Measurements from ENCODE around the gene NCAM1. TPM values are rescaled to one million over a fixed set of nuclear protein-coding genes. Genes with fewer than 3 reads are reported as not detected.

The NCAM1 gene
- total RNA-seq, 1 donor from 2014 or later = 33.6 TPM

DNA sequence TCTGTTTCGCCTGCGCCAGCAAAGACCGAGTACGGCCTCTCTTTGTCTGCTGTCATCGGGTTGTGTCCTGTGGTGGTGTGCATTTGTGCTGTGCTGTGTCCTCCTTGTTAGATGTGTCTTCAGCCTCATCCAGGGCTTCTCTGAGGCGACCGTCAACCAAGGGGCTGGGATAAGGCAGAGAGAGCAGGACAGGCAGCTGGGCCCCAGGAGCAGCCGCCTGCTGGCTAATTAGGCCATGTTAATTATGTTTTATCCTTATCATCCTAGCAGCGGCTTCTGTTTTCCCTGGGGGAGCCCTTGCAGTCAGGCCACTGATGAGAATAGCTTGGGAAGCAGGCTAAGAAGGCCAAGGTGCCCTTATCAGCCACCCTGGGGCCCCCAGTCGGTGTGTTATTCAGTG is 312.5 kb downstream of the NCAM1 start:
- Histone ChIP-seq H3K4me1 (no peaks in the 10 kb centered on the region), H3K36me3 (no peaks in the 10 kb centered on the region), H3K4me3 (no peak overlapping the region), H3K9me3 (no peaks in the 10 kb centered on the region), H3K27ac (no peak overlapping the region), H3K27me3 (no peaks in the 10 kb centered on the region)
- DNase-seq (ENCODE audit: extremely low spot score in 2 of 2) = no peak
- intact Hi-C loops (cut with DNase I) = no loop called here
- TF ChIP-seq POLR2A (IDR thresholded peaks at IDR 0.05) = no peak
- no peak for TF ChIP-seq POLR2AphosphoS5 (IDR thresholded peaks at IDR 0.05; ENCODE audit: insufficient read depth in 1 of 2, low read depth in 1 of 2)
- TF ChIP-seq, protein P1, sequence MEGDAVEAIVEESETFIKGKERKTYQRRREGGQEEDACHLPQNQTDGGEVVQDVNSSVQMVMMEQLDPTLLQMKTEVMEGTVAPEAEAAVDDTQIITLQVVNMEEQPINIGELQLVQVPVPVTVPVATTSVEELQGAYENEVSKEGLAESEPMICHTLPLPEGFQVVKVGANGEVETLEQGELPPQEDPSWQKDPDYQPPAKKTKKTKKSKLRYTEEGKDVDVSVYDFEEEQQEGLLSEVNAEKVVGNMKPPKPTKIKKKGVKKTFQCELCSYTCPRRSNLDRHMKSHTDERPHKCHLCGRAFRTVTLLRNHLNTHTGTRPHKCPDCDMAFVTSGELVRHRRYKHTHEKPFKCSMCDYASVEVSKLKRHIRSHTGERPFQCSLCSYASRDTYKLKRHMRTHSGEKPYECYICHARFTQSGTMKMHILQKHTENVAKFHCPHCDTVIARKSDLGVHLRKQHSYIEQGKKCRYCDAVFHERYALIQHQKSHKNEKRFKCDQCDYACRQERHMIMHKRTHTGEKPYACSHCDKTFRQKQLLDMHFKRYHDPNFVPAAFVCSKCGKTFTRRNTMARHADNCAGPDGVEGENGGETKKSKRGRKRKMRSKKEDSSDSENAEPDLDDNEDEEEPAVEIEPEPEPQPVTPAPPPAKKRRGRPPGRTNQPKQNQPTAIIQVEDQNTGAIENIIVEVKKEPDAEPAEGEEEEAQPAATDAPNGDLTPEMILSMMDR (IDR thresholded peaks at IDR 0.05) = no peak

DNA sequence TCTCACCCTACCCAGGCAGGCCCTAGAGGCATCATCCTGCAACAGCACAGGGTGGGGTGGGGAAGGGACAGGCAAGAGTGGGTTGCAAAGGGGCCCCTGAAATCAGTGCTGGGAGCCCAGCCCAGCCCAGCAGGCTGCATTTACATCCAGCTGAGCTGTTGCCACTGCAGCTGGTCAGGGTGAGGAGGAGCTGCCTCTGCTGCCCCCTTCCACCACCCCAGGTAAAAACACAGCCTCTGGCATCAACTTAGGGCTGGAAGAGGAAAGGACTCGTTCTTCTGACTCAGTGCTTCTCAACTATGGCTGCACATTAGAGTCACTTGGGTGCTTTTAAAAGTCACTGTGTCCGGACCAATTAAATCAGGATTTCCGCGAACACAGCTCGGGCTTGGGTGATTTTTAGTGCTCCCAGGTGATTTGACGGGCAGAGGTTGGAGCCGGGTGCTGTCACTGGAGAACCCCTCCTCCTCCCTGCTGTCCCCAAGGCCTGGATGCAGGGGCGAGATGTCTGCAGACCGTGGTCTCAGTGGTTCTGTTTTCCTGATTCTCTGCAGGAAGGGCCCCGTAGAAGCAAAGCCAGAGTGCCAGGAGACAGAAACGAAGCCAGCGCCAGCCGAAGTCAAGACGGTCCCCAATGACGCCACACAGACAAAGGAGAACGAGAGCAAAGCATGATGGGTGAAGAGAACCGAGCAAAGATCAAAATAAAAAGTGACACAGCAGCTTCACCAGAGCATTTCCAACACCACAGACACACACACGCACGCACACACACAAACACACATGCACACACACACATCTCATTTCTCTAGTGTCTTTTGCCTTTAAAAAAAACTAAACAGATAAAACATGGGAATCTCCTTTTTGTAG is 313.7 kb downstream of the NCAM1 start:
- intact Hi-C loops (cut with DNase I) = no loop called here
- H3K27ac ChIP-seq = no peak overlapping the region
- no peaks in the 10 kb centered on the region for H3K36me3 ChIP-seq
- DNase-seq (ENCODE audit: extremely low spot score in 2 of 2) = no peak
- no peaks in the 10 kb centered on the region for H3K27me3 ChIP-seq
- no peak overlapping the region for H3K4me3 ChIP-seq
- no peaks in the 10 kb centered on the region for H3K9me3 ChIP-seq
- no peaks in the 10 kb centered on the region for H3K4me1 ChIP-seq
- no peak for TF ChIP-seq POLR2AphosphoS5 (IDR thresholded peaks at IDR 0.05; ENCODE audit: insufficient read depth in 1 of 2, low read depth in 1 of 2)
- TF ChIP-seq, protein P1 (IDR thresholded peaks at IDR 0.05) = no peak
- TF ChIP-seq POLR2A (IDR thresholded peaks at IDR 0.05) = no peak

DNA sequence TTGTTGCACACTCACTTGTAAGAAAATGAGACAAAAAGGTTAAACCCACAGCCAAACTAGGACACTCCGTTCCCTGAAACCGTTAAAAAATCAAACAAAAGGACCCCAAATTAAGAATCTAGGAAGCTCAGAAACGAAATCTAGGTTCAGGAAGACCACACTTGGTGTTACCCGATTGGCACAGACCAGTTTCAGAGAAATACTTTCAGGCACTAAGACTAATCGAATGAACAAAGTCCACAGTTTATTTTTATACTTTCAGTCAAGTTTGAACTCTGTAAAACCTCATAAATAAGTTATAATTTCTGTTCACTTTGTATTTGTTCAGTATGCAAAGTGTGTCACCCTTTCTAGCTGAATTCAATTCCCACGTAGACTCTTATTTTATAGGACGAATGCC is 314.4 kb downstream of the NCAM1 start:
- no peaks in the 10 kb centered on the region for H3K4me1 ChIP-seq
- intact Hi-C loops (cut with DNase I) = no loop called here
- no peak for DNase-seq (ENCODE audit: extremely low spot score in 2 of 2)
- TF ChIP-seq POLR2AphosphoS5 (IDR thresholded peaks at IDR 0.05; ENCODE audit: insufficient read depth in 1 of 2, low read depth in 1 of 2) (no peak), POLR2A (IDR thresholded peaks at IDR 0.05) (no peak)
- TF ChIP-seq, protein P1 (IDR thresholded peaks at IDR 0.05) = no peak
- no peaks in the 10 kb centered on the region for H3K27me3 ChIP-seq
- H3K27ac ChIP-seq = no peak overlapping the region
- H3K36me3 ChIP-seq = no peaks in the 10 kb centered on the region
- no peaks in the 10 kb centered on the region for H3K9me3 ChIP-seq
- H3K4me3 ChIP-seq = no peak overlapping the region

DNA sequence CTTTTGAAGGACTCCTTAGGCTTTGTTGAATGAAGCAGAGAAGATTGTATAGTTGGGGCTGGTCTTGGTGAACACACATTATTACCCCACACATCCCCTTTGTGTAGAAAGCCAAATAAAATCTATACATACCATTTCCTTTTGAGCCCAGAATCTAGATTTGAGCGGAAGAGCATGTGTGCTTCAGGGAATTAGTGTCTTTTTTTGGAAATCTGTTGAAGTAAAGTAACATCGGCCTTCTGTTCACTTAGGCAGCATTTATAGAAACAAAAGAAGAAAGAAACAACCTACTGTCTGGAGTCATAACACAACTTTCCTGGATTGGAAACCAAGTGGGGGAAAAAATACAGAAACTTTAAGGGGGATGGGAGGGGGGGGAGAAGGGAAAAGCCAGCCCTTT is 315.2 kb downstream of the NCAM1 start:
- TF ChIP-seq POLR2AphosphoS5 (IDR thresholded peaks at IDR 0.05; ENCODE audit: insufficient read depth in 1 of 2, low read depth in 1 of 2) = no peak
- TF ChIP-seq, protein P1 (IDR thresholded peaks at IDR 0.05) = no peak
- TF ChIP-seq POLR2A (IDR thresholded peaks at IDR 0.05) = no peak
- no peak for DNase-seq (ENCODE audit: extremely low spot score in 2 of 2)
- H3K4me1 ChIP-seq = no peaks in the 10 kb centered on the region
- no peak overlapping the region for H3K4me3 ChIP-seq
- intact Hi-C loops (cut with DNase I) = no loop called here
- H3K27me3 ChIP-seq = no peaks in the 10 kb centered on the region
- H3K9me3 ChIP-seq = no peaks in the 10 kb centered on the region
- no peaks in the 10 kb centered on the region for H3K36me3 ChIP-seq
- H3K27ac ChIP-seq = no peak overlapping the region

- no peaks in the 10 kb centered on the region for H3K4me1 ChIP-seq
- H3K36me3 ChIP-seq = no peaks in the 10 kb centered on the region
- peak; percentile 28 to 34 for DNase-seq (ENCODE audit: extremely low spot score in 2 of 2)
- H3K27me3 ChIP-seq = no peaks in the 10 kb centered on the region
- no peaks in the 10 kb centered on the region for H3K9me3 ChIP-seq
- TF ChIP-seq POLR2A (IDR thresholded peaks at IDR 0.05) (no peak), POLR2AphosphoS5 (IDR thresholded peaks at IDR 0.05; ENCODE audit: insufficient read depth in 1 of 2, low read depth in 1 of 2) (no peak)
- TF ChIP-seq, protein P1 (IDR thresholded peaks at IDR 0.05) = no peak
- no peak overlapping the region for H3K4me3 ChIP-seq
- intact Hi-C loops (cut with DNase I) = no loop called here
- H3K27ac ChIP-seq = no peak overlapping the region
These were observed 316.7 kb downstream of the NCAM1 start for GRCh38 chr11:113277907-113278306.

Measured in vagina (tissue), 2 donors.